Activated B cell treated with CpG ODN at 0.5 μM for 24 hours (primary cell): ENCODE data around the gene OR10T2. TPM values are rescaled to one million over a fixed set of nuclear protein-coding genes. Genes with fewer than 3 reads are reported as not detected.

ENCODE experiments used
- ATAC-seq: fragments of 200-7000 bp; cut with Tn5 transposase; one replicate; pipeline ENCODE4 v1.10.0; 2021; ENCODE audit warnings: low read depth, mild to moderate bottlenecking, moderate library complexity
- CTCF ChIA-PET: fragments of 350-600 bp; sonication (Branson Sonifier 250); formaldehyde crosslinking; loops from one replicate; lab custom pipeline; 2021; ENCODE audit warnings: antibody characterized with exemption; lab: Charles Lee
- POLR2A ChIA-PET: fragments of 350-600 bp; sonication (Branson Sonifier 250); formaldehyde crosslinking; loops from one replicate; lab custom pipeline; 2021; ENCODE audit warnings: antibody characterized with exemption; lab: Charles Lee
- DNase-seq: peaks from one replicate; pipeline ENCODE4 v3.0.0; 2022
- H3K27ac Mint-ChIP-seq: one replicate; pipeline ENCODE4 v1.8.0; 2020; ENCODE audit warnings: mixed read lengths
- H3K27me3 Mint-ChIP-seq: one replicate; pipeline ENCODE4 v1.8.0; 2021; ENCODE audit warnings: mixed read lengths
- H3K36me3 Mint-ChIP-seq: one replicate; pipeline ENCODE4 v1.8.0; 2021; ENCODE audit warnings: low read depth, mixed read lengths
- H3K4me1 Mint-ChIP-seq: one replicate; pipeline ENCODE4 v1.8.0; 2021; ENCODE audit warnings: mixed read lengths
- H3K4me3 Mint-ChIP-seq: one replicate; pipeline ENCODE4 v1.8.0; 2020; ENCODE audit warnings: mild to moderate bottlenecking, mixed read lengths
- H3K9me3 Mint-ChIP-seq: one replicate; pipeline ENCODE4 v1.8.0; 2020; ENCODE audit warnings: mixed read lengths
- CTCF ChIP-seq: fragments of 200-600 bp; IDR thresholded peaks from one replicate; pipeline ENCODE4 v1.8.0; 2022; ENCODE audit warnings: antibody characterized with exemption, mild to moderate bottlenecking
- intact Hi-C: fragments of 100-400 bp; cut with micrococcal nuclease; formaldehyde crosslinking; loops from one replicate; pipeline ENCODE4 v1.15.1; 2024
- total RNA-seq: library from RNA; stranded (reverse); gene quantifications from 2 replicates; pipeline ENCODE4 v1.2.3, GENCODE V29; 2022

The OR10T2 gene
- total RNA-seq, 1 donor from 2014 or later, result not detected

GRCh38 chr1:158362482-158362881 is 36.8 kb downstream of the OR10T2 start:
- TF ChIP-seq CTCF, result no peak
- H3K27ac Mint-ChIP-seq, result no peak overlapping the region
- H3K4me3 Mint-ChIP-seq, result no peak overlapping the region
- ATAC-seq (no peak), DNase-seq (no peak)
- POLR2A ChIA-PET, result no interaction called here
- H3K9me3 Mint-ChIP-seq, result peaks cover 4% of the 10 kb centered on the region
- H3K36me3 Mint-ChIP-seq, result no peaks in the 10 kb centered on the region
- no peaks in the 10 kb centered on the region for H3K4me1 Mint-ChIP-seq
- H3K27me3 Mint-ChIP-seq, result peaks cover 3% of the 10 kb centered on the region
- CTCF ChIA-PET, result no interaction called here
- intact Hi-C loops, result no loop called here

GRCh38 chr1:158357441-158357840 is 41.8 kb downstream of the OR10T2 start:
- intact Hi-C loops, result no loop called here
- Mint-ChIP-seq H3K27ac (no peak overlapping the region), H3K4me1 (peaks cover 20% of the 10 kb centered on the region), H3K27me3 (no peaks in the 10 kb centered on the region), H3K9me3 (no peaks in the 10 kb centered on the region), H3K36me3 (no peaks in the 10 kb centered on the region), H3K4me3 (no peak overlapping the region)
- no peak for TF ChIP-seq CTCF
- ATAC-seq, result no peak
- no peak for DNase-seq
- ChIA-PET CTCF (no interaction called here), POLR2A (no interaction called here)

GRCh38 chr1:158356616-158357015 is 42.6 kb downstream of the OR10T2 start:
- DNase-seq (no peak), ATAC-seq (no peak)
- POLR2A ChIA-PET, result interaction anchor here (0.7 kb wide), 1 partner anchor 84 kb away, joined by 4 read pairs; no protein-coding TSS in a partner anchor
- Mint-ChIP-seq H3K4me3 (no peak overlapping the region), H3K27ac (no peak overlapping the region), H3K36me3 (no peaks in the 10 kb centered on the region), H3K9me3 (no peaks in the 10 kb centered on the region), H3K4me1 (peaks cover 20% of the 10 kb centered on the region), H3K27me3 (no peaks in the 10 kb centered on the region)
- TF ChIP-seq CTCF, result no peak
- CTCF ChIA-PET, result no interaction called here
- intact Hi-C loops, result no loop called here

GRCh38 chr1:158355773-158356285 is 43.4 kb downstream of the OR10T2 start:
- no peaks in the 10 kb centered on the region for H3K9me3 Mint-ChIP-seq
- no peak overlapping the region for H3K4me3 Mint-ChIP-seq
- POLR2A ChIA-PET, result no interaction called here
- peaks cover 20% of the 10 kb centered on the region for H3K4me1 Mint-ChIP-seq
- TF ChIP-seq CTCF, result no peak
- no peak for ATAC-seq
- no peak overlapping the region for H3K27ac Mint-ChIP-seq
- DNase-seq, result no peak
- no peaks in the 10 kb centered on the region for H3K27me3 Mint-ChIP-seq
- no peaks in the 10 kb centered on the region for H3K36me3 Mint-ChIP-seq
- intact Hi-C loops, result no loop called here
- CTCF ChIA-PET, result no interaction called here

- H3K4me3 Mint-ChIP-seq, result no peak overlapping the region
- no peak for TF ChIP-seq CTCF
- DNase-seq (no peak), ATAC-seq (no peak)
- no peaks in the 10 kb centered on the region for H3K9me3 Mint-ChIP-seq
- intact Hi-C loops, result no loop called here
- no peaks in the 10 kb centered on the region for H3K36me3 Mint-ChIP-seq
- H3K27ac Mint-ChIP-seq, result no peak overlapping the region
- CTCF ChIA-PET, result interaction anchor here (2.2 kb wide), 1 partner anchor 150 kb away, joined by 7 read pairs; no protein-coding TSS in a partner anchor
- H3K27me3 Mint-ChIP-seq, result no peaks in the 10 kb centered on the region
- peaks cover 20% of the 10 kb centered on the region for H3K4me1 Mint-ChIP-seq
- POLR2A ChIA-PET, result no interaction called here
These were observed 45.0 kb downstream of the OR10T2 start for GRCh38 chr1:158354255-158354654.
